K562 (cell line): Measurements from ENCODE around the gene ZNF276. TPM values are rescaled to one million over a fixed set of nuclear protein-coding genes. Genes with fewer than 3 reads are reported as not detected.

Experiments
- BRF1 ChIP-seq: IDR thresholded peaks from 3 replicates; pipeline ENCODE4 v1.6.1; 2011; ENCODE audit warnings: borderline replicate concordance, mild to moderate bottlenecking; ENCODE audit not compliant: insufficient read length; ENCODE audit errors: extremely low read depth
- GABPB1 ChIP-seq: sonication (generic); formaldehyde crosslinking; IDR thresholded peaks from 2 replicates; pipeline ENCODE4 v1.8.0; 2022; ENCODE audit warnings: mild to moderate bottlenecking, missing genetic modification reagents
- JUNB ChIP-seq: fragments of 450-650 bp; formaldehyde crosslinking; conservative IDR thresholded peaks from 2 replicates; pipeline ENCODE4 v1.4.0; 2020; ENCODE audit warnings: mild to moderate bottlenecking
- KDM5B ChIP-seq: fragments of 200-600 bp; sonication (generic); IDR thresholded peaks from 2 replicates; pipeline ENCODE4 v1.6.1; 2012; ENCODE audit warnings: low read depth, mild to moderate bottlenecking, moderate library complexity, low read length, control low read depth, inconsistent platforms; ENCODE audit not compliant: insufficient replicate concordance
- LEF1 ChIP-seq: fragments of 450-650 bp; IDR thresholded peaks from 2 replicates; pipeline ENCODE4 v1.6.1; 2016; ENCODE audit warnings: mild to moderate bottlenecking
- MAFG ChIP-seq: fragments of 450-650 bp; conservative IDR thresholded peaks from 2 replicates; pipeline ENCODE4 v1.6.1; 2016; ENCODE audit warnings: missing genetic modification characterization, missing compliant biosample characterization
- MBD2 ChIP-seq: sonication (generic); IDR thresholded peaks from 2 replicates; pipeline ENCODE4 v1.6.1; 2016; ENCODE audit warnings: low read depth, borderline replicate concordance
- PHF20 ChIP-seq: fragments of 450-650 bp; IDR thresholded peaks from 2 replicates; pipeline ENCODE4 v1.6.1; 2018; ENCODE audit not compliant: partially characterized antibody
- PML ChIP-seq: IDR thresholded peaks from 2 replicates; pipeline ENCODE4 v1.6.1; 2012; ENCODE audit warnings: low read length, inconsistent platforms
- RB1 ChIP-seq: fragments of 450-650 bp; IDR thresholded peaks from 2 replicates; pipeline ENCODE4 v1.6.1; 2017; ENCODE audit warnings: low read depth, mild to moderate bottlenecking
- SIN3B ChIP-seq: fragments of 450-650 bp; IDR thresholded peaks from 2 replicates; pipeline ENCODE4 v1.6.1; 2017; ENCODE audit warnings: low read depth, mild to moderate bottlenecking, moderate library complexity
- ZNF184 ChIP-seq: sonication (generic); formaldehyde crosslinking; IDR thresholded peaks from 2 replicates; pipeline ENCODE4 v1.5.0; 2020; ENCODE audit warnings: missing genetic modification reagents
- ZNF696 ChIP-seq: fragments of 250-450 bp; sonication (Bioruptor Pico); conservative IDR thresholded peaks from 2 replicates; pipeline ENCODE4 v1.4.0; 2020; ENCODE audit warnings: mild to moderate bottlenecking, moderate library complexity
- polyA plus RNA-seq, 8 experiments: library from polyadenylated mRNA; depleted of rRNA in 4 of 8; stranded (reverse) in 5 of 8; unstranded in 3 of 8; fragments of >200 nt; fragmentation: Nextera tagmentation in 2 of 8; fragmentation: Illumina TruSeq in 1 of 8; extraction: Ambion mirVana in 2 of 8; extraction: Trizol in 1 of 8; gene quantifications; 2 replicates each; pipeline versions ENCODE4 v1.2.1 to v1.2.3, GENCODE V29; 2011 to 2014; ENCODE audit warnings: inconsistent platforms in 1 of 8, missing spikeins in 1 of 8
- total RNA-seq, 7 experiments: library from RNA; depleted of rRNA in 6 of 7; stranded (reverse); fragments of >200 nt in 6 of 7; fragmentation: Illumina TruSeq in 2 of 7; extraction: Trizol in 2 of 7; gene quantifications; 2 replicates each; pipeline versions ENCODE4 v1.2.1 to v1.2.3, GENCODE V29; 2011 to 2021; ENCODE audit warnings: low replicate concordance in 1 of 7
- TF ChIP-seq, protein P1 (sequence below): sonication (generic); formaldehyde crosslinking; IDR thresholded peaks from 2 replicates; pipeline ENCODE4 v1.8.0; 2022; ENCODE audit warnings: mild to moderate bottlenecking, low read depth, missing genetic modification reagents
- TF ChIP-seq, protein P2 (sequence below), 2 experiments: fragments of 450-650 bp; conservative IDR thresholded peaks; 2 replicates each; pipeline ENCODE4 v1.6.1; 2017; ENCODE audit warnings: mild to moderate bottlenecking in 2 of 2, moderate library complexity in 2 of 2
- TF ChIP-seq, protein P3 (sequence below): fragments of 450-650 bp; formaldehyde crosslinking; IDR thresholded peaks from 2 replicates; pipeline ENCODE4 v1.4.0; 2020; ENCODE audit warnings: mild to moderate bottlenecking, moderate library complexity
- TF ChIP-seq, protein P4 (sequence below): fragments of 450-650 bp; formaldehyde crosslinking; IDR thresholded peaks from 2 replicates; pipeline ENCODE4 v1.4.0; 2020; ENCODE audit warnings: mild to moderate bottlenecking, moderate library complexity
- TF ChIP-seq, protein P5 (sequence below): fragments of 450-650 bp; IDR thresholded peaks from 2 replicates; pipeline ENCODE4 v1.6.1; 2017; ENCODE audit warnings: antibody characterized with exemption, mild to moderate bottlenecking

Gene ZNF276
- total and polyA plus RNA-seq, 9 of the 15 experiments (the other 6 are each of a cell fraction or from before 2014, with no cell fraction given), result 0.49 to 43.9 (median 15.8) TPM

DNA sequence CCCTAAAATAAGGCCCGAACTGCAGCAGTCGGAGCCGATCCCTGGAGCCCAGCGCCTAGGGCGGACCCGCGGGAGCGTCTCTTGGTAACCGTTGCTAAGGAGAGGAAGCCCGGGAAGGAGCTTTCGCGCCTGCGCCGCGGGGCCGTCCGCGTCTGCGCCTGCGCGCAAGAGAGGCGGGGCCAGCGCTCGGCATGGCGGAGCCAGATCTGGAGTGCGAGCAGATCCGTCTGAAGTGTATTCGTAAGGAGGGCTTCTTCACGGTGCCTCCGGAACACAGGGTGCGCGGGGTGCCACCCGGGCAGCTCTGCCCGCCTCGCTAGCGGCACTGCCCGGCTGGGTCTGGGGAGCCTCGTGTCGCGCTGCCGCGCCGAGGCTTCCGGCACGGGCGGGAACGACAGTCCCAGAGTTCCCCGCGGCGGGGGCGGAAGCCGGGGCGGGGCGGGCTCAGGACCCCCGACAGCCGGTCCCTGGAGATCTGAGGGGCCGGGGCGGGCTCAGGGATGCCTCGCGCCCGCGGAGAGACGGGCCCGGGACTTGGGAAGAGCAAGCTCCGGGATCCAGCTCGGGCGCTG, 34.7 kb upstream of the ZNF276 start, which contains the start of gene CDK10 (continued):
- TF ChIP-seq, protein P1, sequence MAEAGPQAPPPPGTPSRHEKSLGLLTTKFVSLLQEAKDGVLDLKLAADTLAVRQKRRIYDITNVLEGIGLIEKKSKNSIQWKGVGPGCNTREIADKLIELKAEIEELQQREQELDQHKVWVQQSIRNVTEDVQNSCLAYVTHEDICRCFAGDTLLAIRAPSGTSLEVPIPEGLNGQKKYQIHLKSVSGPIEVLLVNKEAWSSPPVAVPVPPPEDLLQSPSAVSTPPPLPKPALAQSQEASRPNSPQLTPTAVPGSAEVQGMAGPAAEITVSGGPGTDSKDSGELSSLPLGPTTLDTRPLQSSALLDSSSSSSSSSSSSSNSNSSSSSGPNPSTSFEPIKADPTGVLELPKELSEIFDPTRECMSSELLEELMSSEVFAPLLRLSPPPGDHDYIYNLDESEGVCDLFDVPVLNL (CRISPR knock-in tag), result peak; percentile 38; the same call in 1 of the 2 replicates
- no peak for TF ChIP-seq BRF1
- TF ChIP-seq KDM5B, result peak; percentile 92
- TF ChIP-seq, protein P2, sequence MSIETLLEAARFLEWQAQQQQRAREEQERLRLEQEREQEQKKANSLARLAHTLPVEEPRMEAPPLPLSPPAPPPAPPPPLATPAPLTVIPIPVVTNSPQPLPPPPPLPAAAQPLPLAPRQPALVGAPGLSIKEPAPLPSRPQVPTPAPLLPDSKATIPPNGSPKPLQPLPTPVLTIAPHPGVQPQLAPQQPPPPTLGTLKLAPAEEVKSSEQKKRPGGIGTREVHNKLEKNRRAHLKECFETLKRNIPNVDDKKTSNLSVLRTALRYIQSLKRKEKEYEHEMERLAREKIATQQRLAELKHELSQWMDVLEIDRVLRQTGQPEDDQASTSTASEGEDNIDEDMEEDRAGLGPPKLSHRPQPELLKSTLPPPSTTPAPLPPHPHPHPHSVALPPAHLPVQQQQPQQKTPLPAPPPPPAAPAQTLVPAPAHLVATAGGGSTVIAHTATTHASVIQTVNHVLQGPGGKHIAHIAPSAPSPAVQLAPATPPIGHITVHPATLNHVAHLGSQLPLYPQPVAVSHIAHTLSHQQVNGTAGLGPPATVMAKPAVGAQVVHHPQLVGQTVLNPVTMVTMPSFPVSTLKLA (conservative IDR thresholded peaks at IDR 0.05), result peak; percentile 80 to 93
- no peak for TF ChIP-seq ZNF184 (CRISPR knock-in tag)
- no peak for TF ChIP-seq MAFG (tag)
- peak; percentile 78 for TF ChIP-seq PHF20
- TF ChIP-seq, protein P3, sequence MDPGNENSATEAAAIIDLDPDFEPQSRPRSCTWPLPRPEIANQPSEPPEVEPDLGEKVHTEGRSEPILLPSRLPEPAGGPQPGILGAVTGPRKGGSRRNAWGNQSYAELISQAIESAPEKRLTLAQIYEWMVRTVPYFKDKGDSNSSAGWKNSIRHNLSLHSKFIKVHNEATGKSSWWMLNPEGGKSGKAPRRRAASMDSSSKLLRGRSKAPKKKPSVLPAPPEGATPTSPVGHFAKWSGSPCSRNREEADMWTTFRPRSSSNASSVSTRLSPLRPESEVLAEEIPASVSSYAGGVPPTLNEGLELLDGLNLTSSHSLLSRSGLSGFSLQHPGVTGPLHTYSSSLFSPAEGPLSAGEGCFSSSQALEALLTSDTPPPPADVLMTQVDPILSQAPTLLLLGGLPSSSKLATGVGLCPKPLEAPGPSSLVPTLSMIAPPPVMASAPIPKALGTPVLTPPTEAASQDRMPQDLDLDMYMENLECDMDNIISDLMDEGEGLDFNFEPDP (CRISPR knock-in tag), result no peak
- TF ChIP-seq LEF1, result no peak
- peak; percentile 64 for TF ChIP-seq GABPB1 (CRISPR knock-in tag)
- TF ChIP-seq, protein P4, sequence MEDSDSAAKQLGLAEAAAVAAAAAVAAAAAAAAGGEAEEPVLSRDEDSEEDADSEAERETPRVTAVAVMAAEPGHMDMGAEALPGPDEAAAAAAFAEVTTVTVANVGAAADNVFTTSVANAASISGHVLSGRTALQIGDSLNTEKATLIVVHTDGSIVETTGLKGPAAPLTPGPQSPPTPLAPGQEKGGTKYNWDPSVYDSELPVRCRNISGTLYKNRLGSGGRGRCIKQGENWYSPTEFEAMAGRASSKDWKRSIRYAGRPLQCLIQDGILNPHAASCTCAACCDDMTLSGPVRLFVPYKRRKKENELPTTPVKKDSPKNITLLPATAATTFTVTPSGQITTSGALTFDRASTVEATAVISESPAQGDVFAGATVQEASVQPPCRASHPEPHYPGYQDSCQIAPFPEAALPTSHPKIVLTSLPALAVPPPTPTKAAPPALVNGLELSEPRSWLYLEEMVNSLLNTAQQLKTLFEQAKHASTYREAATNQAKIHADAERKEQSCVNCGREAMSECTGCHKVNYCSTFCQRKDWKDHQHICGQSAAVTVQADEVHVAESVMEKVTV (CRISPR knock-in tag), result no peak
- TF ChIP-seq, protein P5, sequence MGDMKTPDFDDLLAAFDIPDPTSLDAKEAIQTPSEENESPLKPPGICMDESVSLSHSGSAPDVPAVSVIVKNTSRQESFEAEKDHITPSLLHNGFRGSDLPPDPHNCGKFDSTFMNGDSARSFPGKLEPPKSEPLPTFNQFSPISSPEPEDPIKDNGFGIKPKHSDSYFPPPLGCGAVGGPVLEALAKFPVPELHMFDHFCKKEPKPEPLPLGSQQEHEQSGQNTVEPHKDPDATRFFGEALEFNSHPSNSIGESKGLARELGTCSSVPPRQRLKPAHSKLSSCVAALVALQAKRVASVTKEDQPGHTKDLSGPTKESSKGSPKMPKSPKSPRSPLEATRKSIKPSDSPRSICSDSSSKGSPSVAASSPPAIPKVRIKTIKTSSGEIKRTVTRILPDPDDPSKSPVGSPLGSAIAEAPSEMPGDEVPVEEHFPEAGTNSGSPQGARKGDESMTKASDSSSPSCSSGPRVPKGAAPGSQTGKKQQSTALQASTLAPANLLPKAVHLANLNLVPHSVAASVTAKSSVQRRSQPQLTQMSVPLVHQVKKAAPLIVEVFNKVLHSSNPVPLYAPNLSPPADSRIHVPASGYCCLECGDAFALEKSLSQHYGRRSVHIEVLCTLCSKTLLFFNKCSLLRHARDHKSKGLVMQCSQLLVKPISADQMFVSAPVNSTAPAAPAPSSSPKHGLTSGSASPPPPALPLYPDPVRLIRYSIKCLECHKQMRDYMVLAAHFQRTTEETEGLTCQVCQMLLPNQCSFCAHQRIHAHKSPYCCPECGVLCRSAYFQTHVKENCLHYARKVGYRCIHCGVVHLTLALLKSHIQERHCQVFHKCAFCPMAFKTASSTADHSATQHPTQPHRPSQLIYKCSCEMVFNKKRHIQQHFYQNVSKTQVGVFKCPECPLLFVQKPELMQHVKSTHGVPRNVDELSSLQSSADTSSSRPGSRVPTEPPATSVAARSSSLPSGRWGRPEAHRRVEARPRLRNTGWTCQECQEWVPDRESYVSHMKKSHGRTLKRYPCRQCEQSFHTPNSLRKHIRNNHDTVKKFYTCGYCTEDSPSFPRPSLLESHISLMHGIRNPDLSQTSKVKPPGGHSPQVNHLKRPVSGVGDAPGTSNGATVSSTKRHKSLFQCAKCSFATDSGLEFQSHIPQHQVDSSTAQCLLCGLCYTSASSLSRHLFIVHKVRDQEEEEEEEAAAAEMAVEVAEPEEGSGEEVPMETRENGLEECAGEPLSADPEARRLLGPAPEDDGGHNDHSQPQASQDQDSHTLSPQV, result peak; percentile 75
- TF ChIP-seq MBD2, result peak; percentile 62; the same call in 1 of the 2 replicates
- TF ChIP-seq ZNF696 (CRISPR knock-in tag), result no peak
- no peak for TF ChIP-seq JUNB (CRISPR knock-in tag)
- TF ChIP-seq RB1, result peak; percentile 93
- peak; percentile 94 for TF ChIP-seq SIN3B
- TF ChIP-seq PML, result peak; percentile 68; the same call in 1 of the 2 replicates
